ENCODE results near the gene ZNF398. TPM values are rescaled to one million over a fixed set of nuclear protein-coding genes. Genes with fewer than 3 reads are reported as not detected.

Gene ZNF398
- total RNA-seq, 1 donor from 2014 or later = 6.3 TPM

- DNase-seq (no peak), ATAC-seq (ENCODE audit: poor library complexity) (no peak)
- intact Hi-C loops (cut with DNase I) = no loop called here
Observed at GRCh38 chr7:149145031-149145845, 2.0 kb upstream of the ZNF398 start.

- intact Hi-C loops (cut with DNase I) = no loop called here
- ATAC-seq (ENCODE audit: poor library complexity) = peak; percentile 69
- peak; percentile 77 for DNase-seq
Observed at GRCh38 chr7:149147752-149148653, 750 bp downstream of the ZNF398 start.

GRCh38 chr7:149150981-149151380 is 3.7 kb downstream of the ZNF398 start:
- intact Hi-C loops (cut with DNase I) = no loop called here
- no peak for DNase-seq
- no peak for ATAC-seq (ENCODE audit: poor library complexity)

GRCh38 chr7:149153346-149153745 is 6.1 kb downstream of the ZNF398 start:
- intact Hi-C loops (cut with DNase I) = no loop called here
- ATAC-seq (ENCODE audit: poor library complexity) = no peak
- no peak for DNase-seq

GRCh38 chr7:149154056-149154455 is 6.8 kb downstream of the ZNF398 start:
- DNase-seq = no peak
- no peak for ATAC-seq (ENCODE audit: poor library complexity)
- intact Hi-C loops (cut with DNase I) = no loop called here

- DNase-seq (no peak), ATAC-seq (ENCODE audit: poor library complexity) (no peak)
- intact Hi-C loops (cut with DNase I) = no loop called here
Observed at GRCh38 chr7:149156898-149157297, 9.6 kb downstream of the ZNF398 start.

- DNase-seq = no peak
- ATAC-seq (ENCODE audit: poor library complexity) = no peak
- intact Hi-C loops (cut with DNase I) = no loop called here
Observed at GRCh38 chr7:149161241-149161848, 14.1 kb downstream of the ZNF398 start.

GRCh38 chr7:149166142-149166541 is 18.9 kb downstream of the ZNF398 start:
- ATAC-seq (ENCODE audit: poor library complexity) = no peak
- intact Hi-C loops (cut with DNase I) = no loop called here
- no peak for DNase-seq

- no peak for DNase-seq
- no peak for ATAC-seq (ENCODE audit: poor library complexity)
- intact Hi-C loops (cut with DNase I) = no loop called here
Observed at GRCh38 chr7:149166630-149167352, 19.5 kb downstream of the ZNF398 start.

GRCh38 chr7:149171892-149172533 is 24.8 kb downstream of the ZNF398 start:
- intact Hi-C loops (cut with DNase I) = no loop called here
- ATAC-seq (ENCODE audit: poor library complexity) = no peak

GRCh38 chr7:149172534-149172920 is 25.3 kb downstream of the ZNF398 start:
- ATAC-seq (ENCODE audit: poor library complexity) (no peak), DNase-seq (no peak)
- intact Hi-C loops (cut with DNase I) = no loop called here

More at GRCh38 chr7:149171892-149172533, 24.8 kb downstream of the ZNF398 start:
- no peak for DNase-seq

- DNase-seq (no peak), ATAC-seq (ENCODE audit: poor library complexity) (no peak)
- intact Hi-C loops (cut with DNase I) = no loop called here
Observed at GRCh38 chr7:149175150-149175549, 27.9 kb downstream of the ZNF398 start.

- intact Hi-C loops (cut with DNase I) = no loop called here
- ATAC-seq (ENCODE audit: poor library complexity) (no peak), DNase-seq (no peak)
Observed at GRCh38 chr7:149179241-149179640, 32.0 kb downstream of the ZNF398 start.

GRCh38 chr7:149180722-149181449 is 33.6 kb downstream of the ZNF398 start:
- DNase-seq = no peak
- no peak for ATAC-seq (ENCODE audit: poor library complexity)
- intact Hi-C loops (cut with DNase I) = no loop called here

GRCh38 chr7:149181450-149181790 is 34.2 kb downstream of the ZNF398 start:
- intact Hi-C loops (cut with DNase I) = no loop called here
- DNase-seq (no peak), ATAC-seq (ENCODE audit: poor library complexity) (no peak)

- DNase-seq = no peak
- intact Hi-C loops (cut with DNase I) = no loop called here
- ATAC-seq (ENCODE audit: poor library complexity) = no peak
Observed at GRCh38 chr7:149184274-149184673, 37.0 kb downstream of the ZNF398 start.

- intact Hi-C loops (cut with DNase I) = no loop called here
Observed at GRCh38 chr7:149188213-149188612, 41.0 kb downstream of the ZNF398 start.

More at GRCh38 chr7:149188213-149188612, 41.0 kb downstream of the ZNF398 start:
- DNase-seq (no peak), ATAC-seq (ENCODE audit: poor library complexity) (no peak)

All from Right ventricle myocardium superior (tissue), 1 donor.